ENCODE measurements around the gene ESF1.
"Not testable (repeated sequence)": the region's sequence is repeated elsewhere in the genome, so short reads cannot be mapped to it uniquely, and the experiment has no call there.

Gene ESF1

GRCh38 chr20:13775867-13776266 lies 8.9 kb downstream of the ESF1 start:
- Mint-ChIP-seq H3K4me3 (no peak overlapping the region), H3K27me3 (no peaks in the 10 kb centered on the region), H3K27ac (no peak overlapping the region), H3K36me3 (ENCODE audit: low read depth) (peaks cover 72% of the 10 kb centered on the region), H3K4me1 (ENCODE audit: low read depth) (peaks cover 15% of the 10 kb centered on the region), H3K9me3 (no peaks in the 10 kb centered on the region)
- intact Hi-C loops (cut with micrococcal nuclease): loop anchor here (10.0 kb wide), 2 partner anchors 161 to 851 kb away; no protein-coding TSS in a partner anchor

GRCh38 chr20:13772529-13772928 lies 12.2 kb downstream of the ESF1 start:
- H3K36me3 Mint-ChIP-seq (ENCODE audit: low read depth): peaks cover 78% of the 10 kb centered on the region
- no peaks in the 10 kb centered on the region for H3K27me3 Mint-ChIP-seq
- no peak overlapping the region for H3K4me3 Mint-ChIP-seq
- intact Hi-C loops (cut with micrococcal nuclease): loop anchor here (5.0 to 10.0 kb wide), 4 partner anchors 158 to 848 kb away; no protein-coding TSS in a partner anchor
- H3K27ac Mint-ChIP-seq: no peak overlapping the region
- no peaks in the 10 kb centered on the region for H3K9me3 Mint-ChIP-seq
- peaks cover 9% of the 10 kb centered on the region for H3K4me1 Mint-ChIP-seq (ENCODE audit: low read depth)

GRCh38 chr20:13771853-13772453 lies 12.8 kb downstream of the ESF1 start:
- Mint-ChIP-seq H3K27ac (no peak overlapping the region), H3K4me3 (no peak overlapping the region), H3K4me1 (ENCODE audit: low read depth) (peaks cover 4% of the 10 kb centered on the region), H3K27me3 (no peaks in the 10 kb centered on the region), H3K9me3 (no peaks in the 10 kb centered on the region), H3K36me3 (ENCODE audit: low read depth) (peaks cover 78% of the 10 kb centered on the region)
- intact Hi-C loops (cut with micrococcal nuclease): loop anchor here (5.0 to 10.0 kb wide), 4 partner anchors 157 to 847 kb away; no protein-coding TSS in a partner anchor

GRCh38 chr20:13770141-13770540 lies 14.6 kb downstream of the ESF1 start:
- H3K4me3 Mint-ChIP-seq: no peak overlapping the region
- no peaks in the 10 kb centered on the region for H3K27me3 Mint-ChIP-seq
- H3K4me1 Mint-ChIP-seq (ENCODE audit: low read depth): no peaks in the 10 kb centered on the region
- peaks cover 7% of the 10 kb centered on the region for H3K9me3 Mint-ChIP-seq
- no peak overlapping the region for H3K27ac Mint-ChIP-seq
- H3K36me3 Mint-ChIP-seq (ENCODE audit: low read depth): peaks cover 81% of the 10 kb centered on the region
- intact Hi-C loops (cut with micrococcal nuclease): loop anchor here (5.0 to 10.0 kb wide), 4 partner anchors 155 to 845 kb away; no protein-coding TSS in a partner anchor

- Mint-ChIP-seq H3K4me1 (ENCODE audit: low read depth) (no peaks in the 10 kb centered on the region), H3K27ac (no peak overlapping the region), H3K9me3 (peaks cover 7% of the 10 kb centered on the region), H3K4me3 (no peak overlapping the region), H3K27me3 (no peaks in the 10 kb centered on the region), H3K36me3 (ENCODE audit: low read depth) (peaks cover 71% of the 10 kb centered on the region)
- intact Hi-C loops (cut with micrococcal nuclease): no loop called here
Measured at GRCh38 chr20:13765868-13766416, 18.8 kb downstream of the ESF1 start.

GRCh38 chr20:13765299-13765698 lies 19.4 kb downstream of the ESF1 start:
- no peaks in the 10 kb centered on the region for H3K4me1 Mint-ChIP-seq (ENCODE audit: low read depth)
- peaks cover 7% of the 10 kb centered on the region for H3K9me3 Mint-ChIP-seq
- H3K4me3 Mint-ChIP-seq: no peak overlapping the region
- H3K36me3 Mint-ChIP-seq (ENCODE audit: low read depth): peaks cover 75% of the 10 kb centered on the region
- H3K27ac Mint-ChIP-seq: no peak overlapping the region
- no peaks in the 10 kb centered on the region for H3K27me3 Mint-ChIP-seq
- intact Hi-C loops (cut with micrococcal nuclease): no loop called here

GRCh38 chr20:13760451-13760946 lies 24.2 kb downstream of the ESF1 start:
- H3K4me1 Mint-ChIP-seq (ENCODE audit: low read depth); H3K9me3 Mint-ChIP-seq; H3K4me3 Mint-ChIP-seq; H3K27me3 Mint-ChIP-seq; H3K27ac Mint-ChIP-seq; intact Hi-C loops (cut with micrococcal nuclease): not testable (repeated sequence)
- peaks cover 57% of the 10 kb centered on the region for H3K36me3 Mint-ChIP-seq (ENCODE audit: low read depth)

- intact Hi-C loops (cut with micrococcal nuclease): no loop called here
- no peaks in the 10 kb centered on the region for H3K27me3 Mint-ChIP-seq
Measured at GRCh38 chr20:13758884-13759283, 25.8 kb downstream of the ESF1 start.

GRCh38 chr20:13756551-13756950 lies 28.2 kb downstream of the ESF1 start:
- H3K36me3 Mint-ChIP-seq (ENCODE audit: low read depth): peaks cover 32% of the 10 kb centered on the region
- no peak overlapping the region for H3K27ac Mint-ChIP-seq
- H3K27me3 Mint-ChIP-seq: no peaks in the 10 kb centered on the region
- intact Hi-C loops (cut with micrococcal nuclease): no loop called here
- no peaks in the 10 kb centered on the region for H3K4me1 Mint-ChIP-seq (ENCODE audit: low read depth)
- H3K4me3 Mint-ChIP-seq: no peak overlapping the region
- no peaks in the 10 kb centered on the region for H3K9me3 Mint-ChIP-seq

More at GRCh38 chr20:13758884-13759283, 25.8 kb downstream of the ESF1 start:
- H3K4me1 Mint-ChIP-seq (ENCODE audit: low read depth): no peaks in the 10 kb centered on the region
- no peaks in the 10 kb centered on the region for H3K9me3 Mint-ChIP-seq
- no peak overlapping the region for H3K4me3 Mint-ChIP-seq
- H3K27ac Mint-ChIP-seq: no peak overlapping the region
- H3K36me3 Mint-ChIP-seq (ENCODE audit: low read depth): peaks cover 41% of the 10 kb centered on the region

- Mint-ChIP-seq H3K4me3 (no peak overlapping the region), H3K9me3 (no peaks in the 10 kb centered on the region), H3K27me3 (no peaks in the 10 kb centered on the region), H3K4me1 (ENCODE audit: low read depth) (no peaks in the 10 kb centered on the region), H3K36me3 (ENCODE audit: low read depth) (peaks cover 37% of the 10 kb centered on the region), H3K27ac (no peak overlapping the region)
- intact Hi-C loops (cut with micrococcal nuclease): no loop called here
Measured at GRCh38 chr20:13755809-13756208, 28.9 kb downstream of the ESF1 start.

GRCh38 chr20:13753436-13754036 lies 31.2 kb downstream of the ESF1 start:
- H3K4me3 Mint-ChIP-seq: no peak overlapping the region
- no peaks in the 10 kb centered on the region for H3K27me3 Mint-ChIP-seq
- peaks cover 27% of the 10 kb centered on the region for H3K36me3 Mint-ChIP-seq (ENCODE audit: low read depth)
- no peak overlapping the region for H3K27ac Mint-ChIP-seq
- intact Hi-C loops (cut with micrococcal nuclease): no loop called here
- H3K4me1 Mint-ChIP-seq (ENCODE audit: low read depth): no peaks in the 10 kb centered on the region
- H3K9me3 Mint-ChIP-seq: no peaks in the 10 kb centered on the region

- intact Hi-C loops (cut with micrococcal nuclease): no loop called here
- H3K9me3 Mint-ChIP-seq: no peaks in the 10 kb centered on the region
- H3K4me1 Mint-ChIP-seq (ENCODE audit: low read depth): no peaks in the 10 kb centered on the region
- H3K27ac Mint-ChIP-seq: no peak overlapping the region
- no peaks in the 10 kb centered on the region for H3K27me3 Mint-ChIP-seq
- H3K36me3 Mint-ChIP-seq (ENCODE audit: low read depth): peaks cover 31% of the 10 kb centered on the region
- H3K4me3 Mint-ChIP-seq: no peak overlapping the region
Measured at GRCh38 chr20:13749811-13750210, 34.9 kb downstream of the ESF1 start.

- Mint-ChIP-seq H3K27ac (no peak overlapping the region), H3K9me3 (peaks cover 6% of the 10 kb centered on the region), H3K4me3 (no peak overlapping the region), H3K36me3 (ENCODE audit: low read depth) (peaks cover 58% of the 10 kb centered on the region), H3K4me1 (ENCODE audit: low read depth) (no peaks in the 10 kb centered on the region), H3K27me3 (no peaks in the 10 kb centered on the region)
- intact Hi-C loops (cut with micrococcal nuclease): no loop called here
Measured at GRCh38 chr20:13745784-13746183, 38.9 kb downstream of the ESF1 start.

GRCh38 chr20:13744352-13744751 lies 40.4 kb downstream of the ESF1 start:
- intact Hi-C loops (cut with micrococcal nuclease): no loop called here
- H3K27me3 Mint-ChIP-seq: no peaks in the 10 kb centered on the region
- H3K9me3 Mint-ChIP-seq: peaks cover 15% of the 10 kb centered on the region
- H3K4me3 Mint-ChIP-seq: no peak overlapping the region
- peaks cover 62% of the 10 kb centered on the region for H3K36me3 Mint-ChIP-seq (ENCODE audit: low read depth)
- no peaks in the 10 kb centered on the region for H3K4me1 Mint-ChIP-seq (ENCODE audit: low read depth)
- H3K27ac Mint-ChIP-seq: no peak overlapping the region

Measured in dendritic cell treated with granulocyte-macrophage colony-stimulating factor and Interleukin-4, amounts not matched to agents 40 ng/mL and 50 ng/mL, for 4 days (primary cell).